IMR-90 (cell line): Measurements from ENCODE around the gene ERC2. TPM values are rescaled to one million over a fixed set of nuclear protein-coding genes. Genes with fewer than 3 reads are reported as not detected.

Experiments used
- ATAC-seq: fragments of 200-7000 bp; cut with Tn5 transposase; 2 replicates; pipeline ENCODE4 v1.9.1; 2020; ENCODE audit warnings: low read depth, mild to moderate bottlenecking, moderate library complexity
- BruUV-seq: library from RNA; stranded (reverse); fragments of 400-500 nt; replicated peaks from 2 replicates; lab custom pipeline; 2021; lab: Mats Ljungman, UMichigan
- CTCF ChIA-PET: fragments of 300-600 bp; formaldehyde crosslinking; extraction: SDS; loops from one replicate; lab custom pipeline; 2021; ENCODE audit warnings: antibody characterized with exemption; lab: Yijun Ruan, JAX
- POLR2A ChIA-PET: fragments of 300-600 bp; sonication (Branson Sonifier 250); formaldehyde crosslinking; loops from one replicate; lab custom pipeline; 2022; ENCODE audit warnings: antibody characterized with exemption; ENCODE audit not compliant: unreplicated experiment; lab: Charles Lee
- DNase-seq: peaks from one replicate; pipeline ENCODE4 v3.0.0; 2013
- H2AFZ ChIP-seq: replicated peaks from 2 replicates; pipeline ENCODE3; 2013; ENCODE audit warnings: low read length, mild to moderate bottlenecking; ENCODE audit not compliant: poor library complexity
- H2AK5ac ChIP-seq: 2 replicates; pipeline ENCODE4 v1.6.1; 2013; ENCODE audit warnings: low read depth, low read length, inconsistent platforms
- H2AK9ac ChIP-seq: replicated peaks from 2 replicates; pipeline ENCODE3; 2013; ENCODE audit warnings: mild to moderate bottlenecking, low read depth, low read length, moderate library complexity; ENCODE audit not compliant: poor library complexity
- H2BK120ac ChIP-seq: 2 replicates; pipeline ENCODE4 v1.6.1; 2013; ENCODE audit warnings: low read depth, low read length, inconsistent platforms
- H2BK15ac ChIP-seq: 3 replicates; pipeline ENCODE4 v1.6.1; 2013; ENCODE audit warnings: low read depth, low read length, inconsistent platforms
- H2BK20ac ChIP-seq: 2 replicates; pipeline ENCODE4 v1.6.1; 2013; ENCODE audit warnings: low read depth, mild to moderate bottlenecking, inconsistent platforms, low read length, moderate library complexity
- H2BK5ac ChIP-seq: 2 replicates; pipeline ENCODE4 v1.6.1; 2013; ENCODE audit warnings: mild to moderate bottlenecking, low read depth, low read length, inconsistent platforms; ENCODE audit not compliant: poor library complexity, severe bottlenecking
- H3K14ac ChIP-seq: replicated peaks from 2 replicates; pipeline ENCODE4 v1.6.1; 2013; ENCODE audit warnings: low read depth, low read length, inconsistent platforms
- H3K18ac ChIP-seq: 2 replicates; pipeline ENCODE4 v1.6.1; 2013; ENCODE audit warnings: low read depth, low read length, control low read depth
- H3K23ac ChIP-seq: 2 replicates; pipeline ENCODE4 v1.6.1; 2013; ENCODE audit warnings: low read depth, low read length, inconsistent platforms
- H3K27ac ChIP-seq: 2 replicates; pipeline ENCODE4 v1.5.1; 2013; ENCODE audit warnings: mild to moderate bottlenecking, control low read depth, low read length; ENCODE audit not compliant: insufficient read depth
- H3K27me3 ChIP-seq: 2 replicates; pipeline ENCODE4 v1.6.1; 2013; ENCODE audit warnings: low read length; ENCODE audit not compliant: control insufficient read depth, insufficient read depth
- H3K36me3 ChIP-seq: 2 replicates; pipeline ENCODE4 v1.6.1; 2013; ENCODE audit warnings: low read length, mixed read lengths; ENCODE audit not compliant: control insufficient read depth, insufficient read depth
- H3K4ac ChIP-seq: 2 replicates; pipeline ENCODE4 v1.6.1; 2013; ENCODE audit warnings: low read depth, low read length, inconsistent platforms
- H3K4me1 ChIP-seq: 2 replicates; pipeline ENCODE4 v1.6.1; 2013; ENCODE audit warnings: low read length, mixed read lengths; ENCODE audit not compliant: control insufficient read depth, insufficient read depth
- H3K4me2 ChIP-seq: 2 replicates; pipeline ENCODE4 v1.6.1; 2013; ENCODE audit warnings: low read depth, mild to moderate bottlenecking, control low read depth, low read length, moderate library complexity
- H3K4me3 ChIP-seq: 2 replicates; pipeline ENCODE4 v1.5.1; 2013; ENCODE audit warnings: low read depth, mild to moderate bottlenecking, control low read depth, low read length, moderate library complexity; ENCODE audit not compliant: insufficient read depth
- H3K56ac ChIP-seq: 2 replicates; pipeline ENCODE4 v1.6.1; 2013; ENCODE audit warnings: low read length, inconsistent platforms; ENCODE audit not compliant: insufficient read depth; ENCODE audit errors: extremely low read depth
- H3K79me1 ChIP-seq, 2 experiments: 2 replicates each; pipeline ENCODE4 v1.6.1; 2013; ENCODE audit warnings: low read length in 2 of 2, inconsistent platforms in 1 of 2, low read depth in 1 of 2
- H3K9ac ChIP-seq: 2 replicates; pipeline ENCODE4 v1.6.1; 2013; ENCODE audit warnings: low read depth, low read length, control low read depth
- H3K9me1 ChIP-seq: 2 replicates; pipeline ENCODE4 v1.6.1; 2013; ENCODE audit warnings: low read length, inconsistent platforms; ENCODE audit not compliant: insufficient read depth
- H3K9me3 ChIP-seq: 2 replicates; pipeline ENCODE4 v1.6.1; 2013; ENCODE audit warnings: low read length; ENCODE audit not compliant: control insufficient read depth, insufficient read depth
- H4K20me1 ChIP-seq: 2 replicates; pipeline ENCODE4 v1.6.1; 2013; ENCODE audit warnings: low read length, inconsistent platforms; ENCODE audit not compliant: insufficient read depth
- H4K5ac ChIP-seq: 2 replicates; pipeline ENCODE4 v1.6.1; 2013; ENCODE audit warnings: mild to moderate bottlenecking, low read depth, low read length, control low read depth
- H4K8ac ChIP-seq, 2 experiments: 2 replicates each; pipeline ENCODE4 v1.6.1; 2013; ENCODE audit warnings: low read depth in 2 of 2, low read length in 2 of 2, control low read depth in 1 of 2, inconsistent platforms in 1 of 2
- H4K91ac ChIP-seq: 2 replicates; pipeline ENCODE4 v1.6.1; 2013; ENCODE audit warnings: low read depth, low read length, inconsistent platforms; ENCODE audit not compliant: insufficient read depth
- BHLHE40 ChIP-seq: fragments of 150-350 bp; IDR thresholded peaks from 2 replicates; pipeline ENCODE4 v1.6.1; 2016; ENCODE audit warnings: mild to moderate bottlenecking, low read depth, low read length
- CEBPB ChIP-seq: IDR thresholded peaks from 2 replicates; pipeline ENCODE4 v1.6.1; 2012; ENCODE audit warnings: low read depth, low read length, improper control_type of control experiment
- CHD1 ChIP-seq: IDR thresholded peaks from 2 replicates; pipeline ENCODE4 v1.6.1; 2012; ENCODE audit warnings: low read depth, low read length, improper control_type of control experiment
- CTCF ChIP-seq: conservative IDR thresholded peaks from 2 replicates; pipeline ENCODE4 v1.5.1; 2012; ENCODE audit warnings: mild to moderate bottlenecking, low read depth, low read length, improper control_type of control experiment
- ELK1 ChIP-seq: fragments of 150-350 bp; IDR thresholded peaks from 2 replicates; pipeline ENCODE4 v1.6.1; 2016; ENCODE audit warnings: low read depth, mild to moderate bottlenecking, low read length, moderate library complexity, borderline replicate concordance
- FOS ChIP-seq: fragments of 150-350 bp; IDR thresholded peaks from 2 replicates; pipeline ENCODE4 v1.6.1; 2016; ENCODE audit warnings: low read depth, low read length
- MAFK ChIP-seq: IDR thresholded peaks from 2 replicates; pipeline ENCODE4 v1.6.1; 2012; ENCODE audit warnings: low read depth, low read length, improper control_type of control experiment
- MAZ ChIP-seq: IDR thresholded peaks from 2 replicates; pipeline ENCODE4 v1.6.1; 2012; ENCODE audit warnings: low read depth, mild to moderate bottlenecking, low read length, improper control_type of control experiment, moderate library complexity, borderline replicate concordance
- MXI1 ChIP-seq: IDR thresholded peaks from 2 replicates; pipeline ENCODE4 v1.6.1; 2012; ENCODE audit warnings: low read depth, mild to moderate bottlenecking, low read length, moderate library complexity, borderline replicate concordance
- NFE2L2 ChIP-seq: fragments of 150-350 bp; IDR thresholded peaks from 2 replicates; pipeline ENCODE4 v1.6.1; 2016; ENCODE audit warnings: low read depth, mild to moderate bottlenecking, low read length
- POLR2A ChIP-seq: IDR thresholded peaks from 2 replicates; pipeline ENCODE4 v1.6.1; 2012; ENCODE audit warnings: mild to moderate bottlenecking, low read depth, low read length
- RAD21 ChIP-seq: IDR thresholded peaks from 2 replicates; pipeline ENCODE4 v1.6.1; 2012; ENCODE audit warnings: low read length, improper control_type of control experiment
- RCOR1 ChIP-seq: IDR thresholded peaks from 2 replicates; pipeline ENCODE4 v1.6.1; 2012; ENCODE audit warnings: mild to moderate bottlenecking, low read length, improper control_type of control experiment; ENCODE audit not compliant: insufficient replicate concordance
- RFX5 ChIP-seq: IDR thresholded peaks from 2 replicates; pipeline ENCODE4 v1.8.0; 2012; ENCODE audit warnings: low read depth, mild to moderate bottlenecking, low read length, moderate library complexity
- SMC3 ChIP-seq: fragments of 150-350 bp; IDR thresholded peaks from 2 replicates; pipeline ENCODE4 v1.6.1; 2016; ENCODE audit warnings: low read depth, mild to moderate bottlenecking, antibody characterized with exemption, low read length, moderate library complexity
- USF2 ChIP-seq: fragments of 150-350 bp; IDR thresholded peaks from 2 replicates; pipeline ENCODE4 v1.6.1; 2017; ENCODE audit warnings: mild to moderate bottlenecking, antibody characterized with exemption, low read length, low read depth
- WGBS, 2 experiments: methylation state at CpG; one replicate each; pipeline versions ENCODE4 v1.1.5 to v1.1.7; 2013; ENCODE audit warnings: missing lambda C conversion rate in 2 of 2; ENCODE audit not compliant: insufficient read length in 1 of 2; ENCODE audit errors: extremely low coverage in 2 of 2; 5-methylcytosine and 5-hydroxymethylcytosine counted together
- dilution Hi-C: fragments of 300-500 bp; cut with HindIII; formaldehyde crosslinking; loops from one replicate; pipeline ENCODE4 v1.14.3; 2018; ENCODE audit warnings: low sequenced_read_pairs; ENCODE audit not compliant: unreplicated experiment
- in situ Hi-C: fragments of 300-500 bp; cut with MboI; formaldehyde crosslinking; loops from 3 replicates; pipeline ENCODE4 v1.14.3; 2019; ENCODE audit warnings: low sequenced_read_pairs, inconsistent platforms, mixed read lengths
- intact Hi-C: fragments of 100-400 bp; cut with micrococcal nuclease; formaldehyde crosslinking; loops from 2 replicates; pipeline ENCODE4 v1.10.0; 2022
- polyA plus RNA-seq, 3 experiments: library from polyadenylated mRNA; depleted of rRNA; stranded (reverse); fragments of >200 nt; gene quantifications; 2 replicates each; pipeline ENCODE4 v1.2.3, GENCODE V29; 2012; ENCODE audit warnings: low replicate concordance in 1 of 3
- total RNA-seq: library from RNA; depleted of rRNA; stranded (reverse); fragments of >200 nt; gene quantifications from 2 replicates; pipeline ENCODE4 v1.2.3, GENCODE V29; 2012

ERC2 gene
- total and polyA plus RNA-seq, 2 of the 4 experiments (the other 2 are of a cell fraction), result 0.17 to 0.18 TPM

- no peak overlapping the region for H3K4me3 ChIP-seq
- no peak overlapping the region for H2BK120ac ChIP-seq
- TF ChIP-seq MXI1, result no peak
- TF ChIP-seq SMC3, result no peak
- TF ChIP-seq POLR2A, result no peak
- TF ChIP-seq MAFK, result no peak
- no peak for TF ChIP-seq BHLHE40
- TF ChIP-seq NFE2L2, result no peak
- TF ChIP-seq USF2, result no peak
- no peak for TF ChIP-seq RAD21
- TF ChIP-seq RFX5, result no peak
- TF ChIP-seq CHD1, result no peak
- no peak for TF ChIP-seq MAZ
- TF ChIP-seq CTCF, result no peak
- no peak for TF ChIP-seq CEBPB
- no peak for TF ChIP-seq FOS
- no peak for TF ChIP-seq ELK1
- no peak for TF ChIP-seq RCOR1
- H3K79me1 ChIP-seq, result no peaks in the 10 kb centered on the region
- no peaks in the 10 kb centered on the region for H3K9me1 ChIP-seq
- H3K18ac ChIP-seq, result no peak overlapping the region
- no peak overlapping the region for H3K14ac ChIP-seq
- H2AK5ac ChIP-seq, result no peak overlapping the region
- H4K8ac ChIP-seq, result no peak overlapping the region
- H3K4ac ChIP-seq, result no peak overlapping the region
- no TSS peak for BruUV-seq
- DNase-seq (no peak), ATAC-seq (no peak)
- in situ Hi-C loops, result no loop called here
- peaks cover 2% of the 10 kb centered on the region for H3K27me3 ChIP-seq
- no peak overlapping the region for H4K91ac ChIP-seq
- H3K27ac ChIP-seq, result no peak overlapping the region
- no peaks in the 10 kb centered on the region for H3K4me1 ChIP-seq
- CTCF ChIA-PET, result no interaction called here
- no peak overlapping the region for H2AK9ac ChIP-seq
- no peak overlapping the region for H3K4me2 ChIP-seq
- no peak overlapping the region for H3K56ac ChIP-seq
- no peak overlapping the region for H2AFZ ChIP-seq
- POLR2A ChIA-PET, result no interaction called here
- dilution Hi-C loops, result no loop called here
- no peak overlapping the region for H4K5ac ChIP-seq
- H3K9me3 ChIP-seq, result no peaks in the 10 kb centered on the region
- no peaks in the 10 kb centered on the region for H4K20me1 ChIP-seq
- no peak overlapping the region for H3K23ac ChIP-seq
- H2BK15ac ChIP-seq, result no peak overlapping the region
- H3K9ac ChIP-seq, result no peak overlapping the region
- intact Hi-C loops, result no loop called here
- no peak overlapping the region for H2BK5ac ChIP-seq
- no peaks in the 10 kb centered on the region for H3K36me3 ChIP-seq
- WGBS, 2 experiments, result no CpG with 5 or more reads among the region's 2 CpGs
- no peak overlapping the region for H2BK20ac ChIP-seq
Measured at GRCh38 chr3:56145410-56145809, 322.9 kb downstream of the ERC2 start.
